Tibial nerve (tissue), 4 donors: ENCODE results near the gene ATE1.

Source experiments
- EP300 ChIP-seq, 2 donors: sonication (generic); formaldehyde crosslinking; IDR thresholded peaks; one replicate each; pipeline ENCODE4 v1.6.1; 2017; ENCODE audit warnings: antibody characterized with exemption in 2 of 2, mild to moderate bottlenecking in 1 of 2
- POLR2A ChIP-seq, 2 donors: fragments of 450-650 bp; IDR thresholded peaks; one replicate each; pipeline ENCODE4 v1.6.1; 2017; ENCODE audit warnings: antibody characterized with exemption in 2 of 2, mild to moderate bottlenecking in 2 of 2, moderate library complexity in 2 of 2
- TF ChIP-seq, protein P1 (sequence below), 5 experiments: fragments of 200-600 bp in 3 of 5; fragments of 450-650 bp in 2 of 5; sonication (generic) in 3 of 5; IDR thresholded peaks; one replicate each; pipeline ENCODE4 v1.5.1; 2016 to 2019; ENCODE audit warnings: antibody characterized with exemption in 5 of 5, mild to moderate bottlenecking in 3 of 5, moderate library complexity in 2 of 5

DNA sequence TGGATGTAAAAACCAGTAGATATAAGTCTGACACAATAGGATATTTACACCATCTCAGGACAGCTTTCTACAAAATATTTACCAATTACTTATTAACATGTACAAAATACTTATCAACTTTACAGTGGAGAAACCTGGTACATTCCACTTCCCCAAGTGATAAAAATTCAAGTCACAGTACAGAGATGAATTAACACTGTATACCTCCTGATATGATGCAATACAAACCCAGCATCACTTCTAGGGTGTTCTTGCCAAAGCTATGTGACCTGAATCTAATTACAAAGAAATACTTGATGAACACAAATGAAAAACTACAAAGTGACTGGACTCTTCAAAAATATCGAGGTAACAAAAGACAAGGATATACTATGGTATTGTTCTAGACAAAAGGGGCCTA lies 173.2 kb downstream of the ATE1 start:
- TF ChIP-seq, protein P1, sequence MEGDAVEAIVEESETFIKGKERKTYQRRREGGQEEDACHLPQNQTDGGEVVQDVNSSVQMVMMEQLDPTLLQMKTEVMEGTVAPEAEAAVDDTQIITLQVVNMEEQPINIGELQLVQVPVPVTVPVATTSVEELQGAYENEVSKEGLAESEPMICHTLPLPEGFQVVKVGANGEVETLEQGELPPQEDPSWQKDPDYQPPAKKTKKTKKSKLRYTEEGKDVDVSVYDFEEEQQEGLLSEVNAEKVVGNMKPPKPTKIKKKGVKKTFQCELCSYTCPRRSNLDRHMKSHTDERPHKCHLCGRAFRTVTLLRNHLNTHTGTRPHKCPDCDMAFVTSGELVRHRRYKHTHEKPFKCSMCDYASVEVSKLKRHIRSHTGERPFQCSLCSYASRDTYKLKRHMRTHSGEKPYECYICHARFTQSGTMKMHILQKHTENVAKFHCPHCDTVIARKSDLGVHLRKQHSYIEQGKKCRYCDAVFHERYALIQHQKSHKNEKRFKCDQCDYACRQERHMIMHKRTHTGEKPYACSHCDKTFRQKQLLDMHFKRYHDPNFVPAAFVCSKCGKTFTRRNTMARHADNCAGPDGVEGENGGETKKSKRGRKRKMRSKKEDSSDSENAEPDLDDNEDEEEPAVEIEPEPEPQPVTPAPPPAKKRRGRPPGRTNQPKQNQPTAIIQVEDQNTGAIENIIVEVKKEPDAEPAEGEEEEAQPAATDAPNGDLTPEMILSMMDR (IDR thresholded peaks at IDR 0.05): no peak
- no peak for TF ChIP-seq POLR2A (IDR thresholded peaks at IDR 0.05)
- no peak for TF ChIP-seq EP300 (IDR thresholded peaks at IDR 0.05)
